Bronchial epithelial cell (primary cell): ENCODE measurements around the gene SFXN5. TPM values are rescaled to one million over a fixed set of nuclear protein-coding genes. Genes with fewer than 3 reads are reported as not detected.
A peak's percentile ranks its signal among the peaks of the same experiment; 100 is the strongest.
"Not testable (repeated sequence)": the region's sequence is repeated elsewhere in the genome, so short reads cannot be mapped to it uniquely, and the experiment has no call there.

Source experiments
- DNase-seq: peaks from one replicate; pipeline ENCODE4 v3.0.0-alpha.2; 2010; ENCODE audit warnings: low read depth
- FAIRE-seq: peaks from 2 replicates; lab custom pipeline; 2011; peaks lifted over from hg19 to GRCh38; lab: Jason Lieb, UNC
- H3K27me3 ChIP-seq: 2 replicates; pipeline ENCODE4 v1.5.1; 2011; ENCODE audit warnings: low read length; ENCODE audit not compliant: control insufficient read depth, insufficient read depth
- H3K36me3 ChIP-seq: 2 replicates; pipeline ENCODE4 v1.5.1; 2011; ENCODE audit warnings: low read length; ENCODE audit not compliant: control insufficient read depth, insufficient read depth
- H3K4me3 ChIP-seq: 2 replicates; pipeline ENCODE4 v1.5.1; 2011; ENCODE audit warnings: mild to moderate bottlenecking, low read depth, low read length, control low read depth
- total RNA-seq: library from RNA; depleted of rRNA; stranded (reverse); fragments of >200 nt; gene quantifications from 2 replicates; pipeline ENCODE4 v1.2.1, GENCODE V29; 2014
- TF ChIP-seq, protein P1 (sequence below): IDR thresholded peaks from 2 replicates; pipeline ENCODE4 v1.5.1; 2011; ENCODE audit warnings: mild to moderate bottlenecking, moderate library complexity, low read length, control low read depth, inconsistent platforms; ENCODE audit not compliant: insufficient read depth, severe bottlenecking

Gene SFXN5
- total RNA-seq, 1 donor from 2014 or later = 5.3 TPM

DNA sequence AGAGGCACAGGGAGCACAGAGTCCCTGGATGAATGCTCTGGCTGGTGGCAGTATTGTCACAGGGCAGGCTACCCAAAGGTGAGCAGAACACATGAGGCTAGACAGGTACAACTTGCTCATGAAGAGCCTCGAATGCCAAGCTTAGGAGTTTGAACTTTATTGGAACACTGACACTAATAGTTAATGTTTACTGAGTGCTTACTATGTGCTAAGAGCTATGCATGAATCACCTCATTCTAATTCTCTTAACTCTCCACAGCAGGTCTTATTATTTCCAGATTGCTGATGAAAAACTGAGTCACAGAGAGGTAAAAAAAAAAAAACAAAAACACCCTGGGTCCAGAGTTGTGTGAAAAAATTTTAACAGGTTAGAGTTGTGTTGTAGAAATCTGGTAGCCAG is 160.3 kb downstream of the SFXN5 start:
- Histone ChIP-seq H3K4me3 (no peak overlapping the region), H3K36me3 (no peaks in the 10 kb centered on the region), H3K27me3 (peaks cover 32% of the 10 kb centered on the region)
- DNase-seq (peak; percentile 90), FAIRE-seq (no peak)
- TF ChIP-seq, protein P1, sequence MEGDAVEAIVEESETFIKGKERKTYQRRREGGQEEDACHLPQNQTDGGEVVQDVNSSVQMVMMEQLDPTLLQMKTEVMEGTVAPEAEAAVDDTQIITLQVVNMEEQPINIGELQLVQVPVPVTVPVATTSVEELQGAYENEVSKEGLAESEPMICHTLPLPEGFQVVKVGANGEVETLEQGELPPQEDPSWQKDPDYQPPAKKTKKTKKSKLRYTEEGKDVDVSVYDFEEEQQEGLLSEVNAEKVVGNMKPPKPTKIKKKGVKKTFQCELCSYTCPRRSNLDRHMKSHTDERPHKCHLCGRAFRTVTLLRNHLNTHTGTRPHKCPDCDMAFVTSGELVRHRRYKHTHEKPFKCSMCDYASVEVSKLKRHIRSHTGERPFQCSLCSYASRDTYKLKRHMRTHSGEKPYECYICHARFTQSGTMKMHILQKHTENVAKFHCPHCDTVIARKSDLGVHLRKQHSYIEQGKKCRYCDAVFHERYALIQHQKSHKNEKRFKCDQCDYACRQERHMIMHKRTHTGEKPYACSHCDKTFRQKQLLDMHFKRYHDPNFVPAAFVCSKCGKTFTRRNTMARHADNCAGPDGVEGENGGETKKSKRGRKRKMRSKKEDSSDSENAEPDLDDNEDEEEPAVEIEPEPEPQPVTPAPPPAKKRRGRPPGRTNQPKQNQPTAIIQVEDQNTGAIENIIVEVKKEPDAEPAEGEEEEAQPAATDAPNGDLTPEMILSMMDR = no peak

DNA sequence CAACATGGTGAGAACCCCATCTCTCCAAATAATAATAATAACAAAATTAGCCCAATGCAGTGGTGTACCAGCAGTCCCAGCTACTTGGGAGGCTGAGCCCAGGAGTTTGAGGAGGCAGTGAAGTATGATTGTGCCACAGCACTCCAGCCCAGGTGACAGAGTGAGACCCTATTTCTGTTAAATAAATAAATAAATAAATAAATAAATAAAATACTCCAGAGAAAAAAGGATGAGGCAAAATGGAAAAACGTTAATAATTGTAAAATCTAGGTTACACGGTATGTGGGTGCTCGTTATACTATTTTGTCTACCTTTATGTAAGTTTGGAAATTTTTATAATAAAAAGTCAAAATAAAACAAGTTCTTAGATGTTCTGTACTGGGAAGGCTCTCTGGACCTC is 162.8 kb downstream of the SFXN5 start:
- FAIRE-seq (no peak), DNase-seq (no peak)
- peaks cover 14% of the 10 kb centered on the region for H3K27me3 ChIP-seq
- no peak overlapping the region for H3K4me3 ChIP-seq
- no peaks in the 10 kb centered on the region for H3K36me3 ChIP-seq
- TF ChIP-seq, protein P1 = no peak

DNA sequence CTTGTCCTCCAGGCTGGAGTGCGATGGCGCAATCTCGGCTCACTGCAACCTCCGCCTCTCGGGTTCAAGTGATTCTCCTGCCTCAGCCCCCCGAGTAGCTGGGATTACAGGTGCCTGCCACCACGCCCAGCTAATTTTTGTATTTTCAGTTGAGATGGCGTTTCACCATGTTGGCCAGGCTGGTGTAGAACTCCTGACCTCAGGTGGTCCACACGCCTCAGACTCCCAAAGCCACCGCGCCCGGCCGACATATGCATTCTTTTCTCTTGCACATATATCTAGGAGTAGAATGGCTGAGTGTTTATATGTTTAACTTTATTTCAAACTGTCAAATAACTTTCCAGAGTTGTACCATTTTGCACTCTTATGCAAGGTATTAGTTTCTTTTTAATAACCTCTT is 164.1 kb downstream of the SFXN5 start:
- not testable (repeated sequence) for H3K36me3 ChIP-seq, H3K27me3 ChIP-seq, H3K4me3 ChIP-seq, FAIRE-seq, DNase-seq

DNA sequence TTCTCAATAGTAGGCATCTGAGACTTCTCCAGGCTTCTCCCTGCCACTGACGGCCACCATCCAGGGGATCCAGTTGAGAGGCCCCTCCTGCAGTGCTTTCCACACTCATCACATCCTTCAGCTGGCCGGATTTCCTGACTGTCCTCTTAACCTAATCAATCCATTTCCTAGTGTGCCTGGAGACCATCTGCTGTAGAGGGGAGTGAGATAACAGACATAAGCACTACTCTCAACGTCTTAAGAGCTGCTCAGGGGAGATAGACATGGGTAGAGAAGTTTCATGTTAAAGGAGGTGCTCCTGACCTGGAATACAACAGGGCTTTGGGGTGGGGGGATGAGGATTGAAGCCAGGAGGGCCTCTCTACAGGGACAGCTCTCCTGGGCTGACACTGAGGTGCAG is 170.1 kb downstream of the SFXN5 start:
- Histone ChIP-seq H3K4me3 (no peak overlapping the region), H3K27me3 (peaks cover 9% of the 10 kb centered on the region), H3K36me3 (no peaks in the 10 kb centered on the region)
- FAIRE-seq (no peak), DNase-seq (no peak)
- TF ChIP-seq, protein P1 = no peak

DNA sequence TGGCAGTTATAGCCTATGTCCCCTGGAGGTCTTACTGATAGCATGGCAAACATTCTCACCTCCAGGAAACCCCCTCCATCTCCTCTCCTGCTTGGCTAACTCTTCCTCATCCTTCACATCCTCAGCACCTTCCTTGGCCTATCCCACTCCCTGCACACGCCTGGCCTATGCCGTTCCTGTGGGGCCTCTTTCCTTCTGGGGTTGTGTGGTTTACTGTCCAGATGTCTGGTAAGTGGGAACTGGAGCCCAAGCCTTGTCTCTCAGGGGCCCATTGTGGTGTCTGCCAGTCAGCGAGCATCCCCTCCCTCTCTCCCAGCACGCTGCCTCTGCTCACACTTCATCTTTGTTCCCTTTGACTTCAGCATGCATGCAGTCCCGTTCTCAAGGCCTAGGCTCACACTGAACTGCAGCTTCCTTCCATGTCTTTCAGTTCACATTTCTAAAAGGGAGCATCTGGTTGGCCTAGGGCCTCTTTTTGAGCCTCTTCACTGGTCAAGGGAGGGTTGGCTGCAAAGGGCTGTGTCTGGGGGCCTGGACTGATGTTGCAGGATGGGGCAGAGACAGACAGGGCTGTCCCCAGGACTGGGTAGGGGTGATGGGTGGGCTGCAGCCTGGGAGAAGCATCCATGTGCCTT is 171.2 kb downstream of the SFXN5 start:
- Histone ChIP-seq H3K36me3 (no peaks in the 10 kb centered on the region), H3K4me3 (no peak overlapping the region), H3K27me3 (peaks cover 7% of the 10 kb centered on the region)
- DNase-seq (no peak), FAIRE-seq (no peak)
- TF ChIP-seq, protein P1 = no peak

DNA sequence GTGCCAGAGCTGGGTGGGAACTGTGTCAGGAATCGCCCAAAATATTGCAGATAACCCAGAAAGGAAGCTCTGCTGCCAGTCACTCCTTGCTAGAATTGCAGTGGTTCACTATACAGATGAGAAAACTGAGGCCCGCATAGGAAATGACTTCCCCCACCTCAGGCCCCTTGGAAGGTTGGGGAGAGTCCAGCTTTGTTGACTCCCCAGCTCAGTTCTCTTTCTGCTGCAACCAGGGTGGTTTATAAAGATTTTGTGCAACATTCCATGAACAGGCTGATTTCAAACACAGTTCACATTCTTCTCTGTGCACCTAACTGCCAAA is 173.0 kb downstream of the SFXN5 start:
- Histone ChIP-seq H3K27me3 (peaks cover 7% of the 10 kb centered on the region), H3K36me3 (no peaks in the 10 kb centered on the region), H3K4me3 (no peak overlapping the region)
- no peak for DNase-seq
- TF ChIP-seq, protein P1 = no peak
- FAIRE-seq = no peak
